ENCODE results near the gene ICE1. TPM values are rescaled to one million over a fixed set of nuclear protein-coding genes. Genes with fewer than 3 reads are reported as not detected.

Gene ICE1
- total RNA-seq, 1 experiment from 2014 or later: 30.6 TPM

DNA sequence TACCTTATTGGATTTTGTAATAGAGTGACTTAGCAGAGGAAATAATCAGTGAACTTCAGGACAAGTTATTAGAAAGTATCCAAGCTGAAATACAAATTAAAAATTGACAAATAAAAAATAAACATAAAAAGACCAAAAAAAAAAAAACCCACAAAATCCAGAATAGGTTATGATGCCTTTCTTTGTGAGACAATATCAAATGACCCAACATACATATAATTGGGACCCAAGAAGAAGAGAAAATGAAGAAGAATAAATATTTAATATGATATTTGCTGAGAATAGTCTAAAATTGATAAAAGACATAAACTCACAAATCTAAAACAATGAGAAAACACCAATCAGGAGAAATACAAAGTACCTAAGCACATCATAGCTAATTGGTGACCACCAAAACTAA is 81.8 kb downstream of the ICE1 start:
- no peaks in the 10 kb centered on the region for H3K36me3 Mint-ChIP-seq (ENCODE audit: insufficient read depth, unreplicated experiment)
- H3K9me3 Mint-ChIP-seq (ENCODE audit: unreplicated experiment): peaks cover 17% of the 10 kb centered on the region
- Histone ChIP-seq H3K27me3 (replicated peaks; ENCODE audit: control insufficient read depth, insufficient read depth, low read length) (no peaks in the 10 kb centered on the region), H3K4me1 (no peaks in the 10 kb centered on the region), H3K36me3 (ENCODE audit: control insufficient read depth, insufficient read depth, low read length) (no peaks in the 10 kb centered on the region), H3K9me3 (no peaks in the 10 kb centered on the region), H3K4me3 (ENCODE audit: low read depth, low read length) (no peak overlapping the region)
- H3K4me3 Mint-ChIP-seq (ENCODE audit: unreplicated experiment): no peak overlapping the region
- intact Hi-C loops (cut with micrococcal nuclease; ENCODE audit: unreplicated experiment): no loop called here
- H3K4me1 Mint-ChIP-seq (ENCODE audit: low read depth, unreplicated experiment): no peaks in the 10 kb centered on the region
- H3K27ac Mint-ChIP-seq (ENCODE audit: unreplicated experiment): no peak overlapping the region
- peaks cover 9% of the 10 kb centered on the region for H3K27me3 Mint-ChIP-seq (ENCODE audit: insufficient read depth, unreplicated experiment)
- no TSS peak for BruUV-seq (replicated peaks)
- no peak for DNase-seq
- ChIA-PET POLR2A (no interaction called here), CTCF (no interaction called here)
- TF ChIP-seq, protein P1, sequence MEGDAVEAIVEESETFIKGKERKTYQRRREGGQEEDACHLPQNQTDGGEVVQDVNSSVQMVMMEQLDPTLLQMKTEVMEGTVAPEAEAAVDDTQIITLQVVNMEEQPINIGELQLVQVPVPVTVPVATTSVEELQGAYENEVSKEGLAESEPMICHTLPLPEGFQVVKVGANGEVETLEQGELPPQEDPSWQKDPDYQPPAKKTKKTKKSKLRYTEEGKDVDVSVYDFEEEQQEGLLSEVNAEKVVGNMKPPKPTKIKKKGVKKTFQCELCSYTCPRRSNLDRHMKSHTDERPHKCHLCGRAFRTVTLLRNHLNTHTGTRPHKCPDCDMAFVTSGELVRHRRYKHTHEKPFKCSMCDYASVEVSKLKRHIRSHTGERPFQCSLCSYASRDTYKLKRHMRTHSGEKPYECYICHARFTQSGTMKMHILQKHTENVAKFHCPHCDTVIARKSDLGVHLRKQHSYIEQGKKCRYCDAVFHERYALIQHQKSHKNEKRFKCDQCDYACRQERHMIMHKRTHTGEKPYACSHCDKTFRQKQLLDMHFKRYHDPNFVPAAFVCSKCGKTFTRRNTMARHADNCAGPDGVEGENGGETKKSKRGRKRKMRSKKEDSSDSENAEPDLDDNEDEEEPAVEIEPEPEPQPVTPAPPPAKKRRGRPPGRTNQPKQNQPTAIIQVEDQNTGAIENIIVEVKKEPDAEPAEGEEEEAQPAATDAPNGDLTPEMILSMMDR (IDR thresholded peaks at IDR 0.05; ENCODE audit: insufficient read depth in 1 of 2, low read depth in 1 of 2, low read length in 1 of 2, severe bottlenecking in 1 of 2, unreplicated experiment in 1 of 2): no peak

DNA sequence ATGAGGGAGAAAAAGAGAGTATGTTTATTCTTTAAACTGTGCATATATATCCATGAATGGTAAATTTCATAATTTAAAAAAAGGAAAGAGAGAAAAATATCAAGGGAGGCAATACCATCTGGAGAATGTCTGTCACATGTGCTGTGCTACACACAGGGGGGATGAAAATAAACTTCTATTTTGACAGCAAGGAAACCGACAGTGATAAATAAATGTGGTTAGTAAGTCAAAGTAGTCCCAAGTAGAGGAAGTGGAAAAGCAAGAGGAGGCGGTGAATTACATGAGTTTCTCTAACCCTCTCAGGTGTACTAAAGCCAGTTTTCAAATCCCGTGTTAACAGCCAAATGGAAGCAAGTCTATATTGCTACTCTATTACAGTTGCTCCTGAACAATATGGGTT is 83.3 kb downstream of the ICE1 start:
- peaks cover 17% of the 10 kb centered on the region for H3K9me3 Mint-ChIP-seq (ENCODE audit: unreplicated experiment)
- no peak overlapping the region for H3K27ac Mint-ChIP-seq (ENCODE audit: unreplicated experiment)
- H3K4me1 ChIP-seq: no peaks in the 10 kb centered on the region
- H3K4me3 Mint-ChIP-seq (ENCODE audit: unreplicated experiment): no peak overlapping the region
- POLR2A ChIA-PET: no interaction called here
- no peaks in the 10 kb centered on the region for H3K4me1 Mint-ChIP-seq (ENCODE audit: low read depth, unreplicated experiment)
- H3K9me3 ChIP-seq: no peaks in the 10 kb centered on the region
- CTCF ChIA-PET: no interaction called here
- intact Hi-C loops (cut with micrococcal nuclease; ENCODE audit: unreplicated experiment): no loop called here
- no peaks in the 10 kb centered on the region for H3K36me3 ChIP-seq (ENCODE audit: control insufficient read depth, insufficient read depth, low read length)
- H3K36me3 Mint-ChIP-seq (ENCODE audit: insufficient read depth, unreplicated experiment): no peaks in the 10 kb centered on the region
- DNase-seq: no peak
- no peaks in the 10 kb centered on the region for H3K27me3 ChIP-seq (replicated peaks; ENCODE audit: control insufficient read depth, insufficient read depth, low read length)
- no TSS peak for BruUV-seq (replicated peaks)
- H3K27me3 Mint-ChIP-seq (ENCODE audit: insufficient read depth, unreplicated experiment): peaks cover 14% of the 10 kb centered on the region
- H3K4me3 ChIP-seq (ENCODE audit: low read depth, low read length): no peak overlapping the region
- TF ChIP-seq, protein P1 (IDR thresholded peaks at IDR 0.05; ENCODE audit: insufficient read depth in 1 of 2, low read depth in 1 of 2, low read length in 1 of 2, severe bottlenecking in 1 of 2, unreplicated experiment in 1 of 2): no peak

DNA sequence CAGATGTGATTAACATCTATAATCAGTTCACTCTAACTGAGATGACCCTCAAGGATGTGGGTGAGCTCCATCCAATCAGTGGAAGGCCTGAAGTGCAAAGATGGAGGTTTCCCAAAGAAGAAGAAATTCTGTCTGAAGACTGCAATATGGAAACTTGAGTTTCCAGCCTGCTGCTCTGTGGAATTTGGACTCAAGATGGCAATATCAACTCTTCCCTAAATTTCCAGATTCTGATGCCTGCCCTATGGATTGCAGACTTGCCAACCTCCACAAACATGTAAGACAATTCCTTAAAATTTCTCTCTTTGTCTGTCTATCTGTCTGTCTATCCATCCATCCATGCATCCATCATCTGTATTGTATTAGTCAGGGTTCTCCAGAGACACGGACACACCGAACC is 85.9 kb downstream of the ICE1 start:
- H3K9me3 Mint-ChIP-seq (ENCODE audit: unreplicated experiment): peaks cover 20% of the 10 kb centered on the region
- no peaks in the 10 kb centered on the region for H3K36me3 Mint-ChIP-seq (ENCODE audit: insufficient read depth, unreplicated experiment)
- peaks cover 9% of the 10 kb centered on the region for H3K27me3 Mint-ChIP-seq (ENCODE audit: insufficient read depth, unreplicated experiment)
- no peaks in the 10 kb centered on the region for H3K4me1 ChIP-seq
- no TSS peak for BruUV-seq (replicated peaks)
- no peaks in the 10 kb centered on the region for H3K27me3 ChIP-seq (replicated peaks; ENCODE audit: control insufficient read depth, insufficient read depth, low read length)
- no peak overlapping the region for H3K4me3 Mint-ChIP-seq (ENCODE audit: unreplicated experiment)
- TF ChIP-seq, protein P1 (IDR thresholded peaks at IDR 0.05; ENCODE audit: insufficient read depth in 1 of 2, low read depth in 1 of 2, low read length in 1 of 2, severe bottlenecking in 1 of 2, unreplicated experiment in 1 of 2): no peak
- no peaks in the 10 kb centered on the region for H3K4me1 Mint-ChIP-seq (ENCODE audit: low read depth, unreplicated experiment)
- ChIA-PET CTCF (no interaction called here), POLR2A (no interaction called here)
- intact Hi-C loops (cut with micrococcal nuclease; ENCODE audit: unreplicated experiment): no loop called here
- DNase-seq: no peak
- H3K27ac Mint-ChIP-seq (ENCODE audit: unreplicated experiment): no peak overlapping the region
- H3K9me3 ChIP-seq: no peaks in the 10 kb centered on the region
- H3K36me3 ChIP-seq (ENCODE audit: control insufficient read depth, insufficient read depth, low read length): no peaks in the 10 kb centered on the region
- H3K4me3 ChIP-seq (ENCODE audit: low read depth, low read length): no peak overlapping the region
